HL-60 (cell line): ENCODE measurements around the gene COBL.

ENCODE experiments used
- DNase-seq, 2 experiments: peaks; one replicate each; pipeline ENCODE4 v3.0.0-alpha.2; 2010 to 2020; ENCODE audit warnings: low read depth in 1 of 2, low spot score in 1 of 2
- H3K27ac ChIP-seq: fragments of 250-450 bp; sonication (Bioruptor Pico); replicated peaks from 2 replicates; pipeline ENCODE4 v1.5.1; 2020; ENCODE audit warnings: mild to moderate bottlenecking, moderate library complexity
- H3K27me3 ChIP-seq: fragments of 250-450 bp; sonication (Bioruptor Pico); 2 replicates; pipeline ENCODE4 v1.5.1; 2021; ENCODE audit warnings: mild to moderate bottlenecking, moderate library complexity; ENCODE audit not compliant: insufficient read depth, poor library complexity, severe bottlenecking
- H3K4me3 ChIP-seq: replicated peaks from 2 replicates; pipeline ENCODE4 v1.5.1; 2011; ENCODE audit warnings: mild to moderate bottlenecking, control low read depth, low read length; ENCODE audit not compliant: insufficient read depth
- GABPA ChIP-seq: IDR thresholded peaks from 2 replicates; pipeline ENCODE4 v1.6.1; 2012; ENCODE audit warnings: low read depth
- POLR2AphosphoS5 ChIP-seq: IDR thresholded peaks from 2 replicates; pipeline ENCODE4 v1.6.1; 2012; ENCODE audit warnings: low read depth
- SPI1 ChIP-seq: IDR thresholded peaks from 2 replicates; pipeline ENCODE4 v1.6.1; 2012; ENCODE audit warnings: low read depth, mild to moderate bottlenecking, borderline replicate concordance
- TF ChIP-seq, protein P1 (sequence below): IDR thresholded peaks from 2 replicates; pipeline ENCODE4 v1.6.1; 2012; ENCODE audit warnings: low read depth; ENCODE audit not compliant: insufficient replicate concordance
- TF ChIP-seq, protein P2 (sequence below): IDR thresholded peaks from one replicate; pipeline ENCODE4 v1.5.1; 2011; ENCODE audit warnings: low read length, control low read depth, inconsistent platforms; ENCODE audit not compliant: insufficient read depth

The COBL gene

DNA sequence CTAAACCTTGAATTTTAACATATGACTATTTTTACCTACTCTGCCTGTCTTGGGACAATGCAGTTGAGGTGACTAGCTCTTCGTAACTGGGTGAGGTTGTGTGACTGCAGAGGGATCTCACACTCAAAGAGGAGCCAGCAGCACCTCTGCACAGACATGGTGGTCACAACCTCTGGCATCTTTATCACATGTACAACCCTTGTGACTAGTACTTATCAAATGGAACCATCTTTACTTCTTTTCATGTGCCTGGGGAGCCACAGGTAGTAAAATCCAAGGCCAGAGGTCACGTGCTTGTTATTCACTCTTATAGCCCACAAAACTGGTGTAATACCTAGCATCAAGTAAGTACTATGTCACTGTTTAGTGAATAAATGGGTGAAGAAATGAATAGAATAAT, 244.3 kb downstream of the COBL start:
- no peak for DNase-seq
- TF ChIP-seq POLR2AphosphoS5 (no peak), GABPA (no peak), SPI1 (no peak)
- TF ChIP-seq, protein P1, sequence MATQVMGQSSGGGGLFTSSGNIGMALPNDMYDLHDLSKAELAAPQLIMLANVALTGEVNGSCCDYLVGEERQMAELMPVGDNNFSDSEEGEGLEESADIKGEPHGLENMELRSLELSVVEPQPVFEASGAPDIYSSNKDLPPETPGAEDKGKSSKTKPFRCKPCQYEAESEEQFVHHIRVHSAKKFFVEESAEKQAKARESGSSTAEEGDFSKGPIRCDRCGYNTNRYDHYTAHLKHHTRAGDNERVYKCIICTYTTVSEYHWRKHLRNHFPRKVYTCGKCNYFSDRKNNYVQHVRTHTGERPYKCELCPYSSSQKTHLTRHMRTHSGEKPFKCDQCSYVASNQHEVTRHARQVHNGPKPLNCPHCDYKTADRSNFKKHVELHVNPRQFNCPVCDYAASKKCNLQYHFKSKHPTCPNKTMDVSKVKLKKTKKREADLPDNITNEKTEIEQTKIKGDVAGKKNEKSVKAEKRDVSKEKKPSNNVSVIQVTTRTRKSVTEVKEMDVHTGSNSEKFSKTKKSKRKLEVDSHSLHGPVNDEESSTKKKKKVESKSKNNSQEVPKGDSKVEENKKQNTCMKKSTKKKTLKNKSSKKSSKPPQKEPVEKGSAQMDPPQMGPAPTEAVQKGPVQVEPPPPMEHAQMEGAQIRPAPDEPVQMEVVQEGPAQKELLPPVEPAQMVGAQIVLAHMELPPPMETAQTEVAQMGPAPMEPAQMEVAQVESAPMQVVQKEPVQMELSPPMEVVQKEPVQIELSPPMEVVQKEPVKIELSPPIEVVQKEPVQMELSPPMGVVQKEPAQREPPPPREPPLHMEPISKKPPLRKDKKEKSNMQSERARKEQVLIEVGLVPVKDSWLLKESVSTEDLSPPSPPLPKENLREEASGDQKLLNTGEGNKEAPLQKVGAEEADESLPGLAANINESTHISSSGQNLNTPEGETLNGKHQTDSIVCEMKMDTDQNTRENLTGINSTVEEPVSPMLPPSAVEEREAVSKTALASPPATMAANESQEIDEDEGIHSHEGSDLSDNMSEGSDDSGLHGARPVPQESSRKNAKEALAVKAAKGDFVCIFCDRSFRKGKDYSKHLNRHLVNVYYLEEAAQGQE, result no peak
- TF ChIP-seq, protein P2, sequence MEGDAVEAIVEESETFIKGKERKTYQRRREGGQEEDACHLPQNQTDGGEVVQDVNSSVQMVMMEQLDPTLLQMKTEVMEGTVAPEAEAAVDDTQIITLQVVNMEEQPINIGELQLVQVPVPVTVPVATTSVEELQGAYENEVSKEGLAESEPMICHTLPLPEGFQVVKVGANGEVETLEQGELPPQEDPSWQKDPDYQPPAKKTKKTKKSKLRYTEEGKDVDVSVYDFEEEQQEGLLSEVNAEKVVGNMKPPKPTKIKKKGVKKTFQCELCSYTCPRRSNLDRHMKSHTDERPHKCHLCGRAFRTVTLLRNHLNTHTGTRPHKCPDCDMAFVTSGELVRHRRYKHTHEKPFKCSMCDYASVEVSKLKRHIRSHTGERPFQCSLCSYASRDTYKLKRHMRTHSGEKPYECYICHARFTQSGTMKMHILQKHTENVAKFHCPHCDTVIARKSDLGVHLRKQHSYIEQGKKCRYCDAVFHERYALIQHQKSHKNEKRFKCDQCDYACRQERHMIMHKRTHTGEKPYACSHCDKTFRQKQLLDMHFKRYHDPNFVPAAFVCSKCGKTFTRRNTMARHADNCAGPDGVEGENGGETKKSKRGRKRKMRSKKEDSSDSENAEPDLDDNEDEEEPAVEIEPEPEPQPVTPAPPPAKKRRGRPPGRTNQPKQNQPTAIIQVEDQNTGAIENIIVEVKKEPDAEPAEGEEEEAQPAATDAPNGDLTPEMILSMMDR, result no peak
- Histone ChIP-seq H3K27ac (no peak overlapping the region), H3K4me3 (no peak overlapping the region), H3K27me3 (no peaks in the 10 kb centered on the region)

DNA sequence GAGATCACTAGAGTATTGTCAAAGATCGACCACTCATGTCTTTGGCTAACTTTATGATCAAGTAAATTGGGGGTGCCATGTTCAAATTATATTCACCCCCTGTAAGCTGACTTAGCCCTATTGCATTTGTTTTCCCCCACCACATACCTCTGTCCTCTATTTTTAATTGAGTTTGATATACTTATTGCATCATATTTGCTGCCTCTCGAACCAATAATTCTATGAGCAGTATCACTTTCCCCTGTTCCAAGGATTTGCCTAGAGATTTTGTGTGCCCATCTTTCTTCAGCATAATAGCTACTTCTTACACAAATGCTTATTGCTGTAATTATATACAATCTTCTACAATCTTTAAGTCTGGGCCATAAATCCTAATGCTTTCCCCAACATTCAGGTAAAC, 245.2 kb downstream of the COBL start:
- no peak for DNase-seq
- TF ChIP-seq, protein P1, result no peak
- TF ChIP-seq, protein P2, result no peak

DNA sequence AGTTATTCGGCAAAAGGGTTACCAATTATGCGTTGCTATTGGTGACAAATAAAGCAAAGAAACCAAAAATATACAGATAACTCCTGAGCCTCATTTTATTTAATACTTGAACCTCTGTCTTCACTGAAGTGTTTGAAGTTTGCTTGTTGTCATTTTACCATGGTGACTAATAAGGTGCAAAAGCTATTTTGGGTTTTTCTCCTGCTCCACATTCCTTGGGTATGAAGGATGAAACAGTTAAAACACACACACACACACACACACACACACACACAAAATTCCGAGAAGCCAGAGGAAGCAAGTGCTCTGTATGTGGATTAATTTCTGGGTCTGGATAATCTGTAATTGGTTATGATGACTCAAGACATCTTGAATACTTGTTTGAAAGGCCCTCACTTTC, 246.5 kb downstream of the COBL start:
- Histone ChIP-seq H3K27ac (no peak overlapping the region), H3K27me3 (no peaks in the 10 kb centered on the region), H3K4me3 (no peak overlapping the region)
- TF ChIP-seq, protein P1, result no peak
- no peak for TF ChIP-seq POLR2AphosphoS5
- no peak for TF ChIP-seq SPI1
- TF ChIP-seq, protein P2, result no peak
- TF ChIP-seq GABPA, result no peak
- no peak for DNase-seq

More for the DNA sequence above, 245.2 kb downstream of the COBL start:
- Histone ChIP-seq H3K27me3 (no peaks in the 10 kb centered on the region), H3K4me3 (no peak overlapping the region), H3K27ac (no peak overlapping the region)
